HG03558 (cell line): Measurements from ENCODE around the gene BMPR1B.
"Not testable (repeated sequence)": the region's sequence is repeated elsewhere in the genome, so short reads cannot be mapped to it uniquely, and the experiment has no call there.

Source experiments
- ATAC-seq: cut with Tn5 transposase; IDR thresholded peaks from one replicate; pipeline ENCODE4 v1.9.1; 2021; ENCODE audit warnings: moderate number of reproducible peaks; ENCODE audit not compliant: unreplicated experiment; ENCODE audit errors: extremely low read depth

BMPR1B gene

DNA sequence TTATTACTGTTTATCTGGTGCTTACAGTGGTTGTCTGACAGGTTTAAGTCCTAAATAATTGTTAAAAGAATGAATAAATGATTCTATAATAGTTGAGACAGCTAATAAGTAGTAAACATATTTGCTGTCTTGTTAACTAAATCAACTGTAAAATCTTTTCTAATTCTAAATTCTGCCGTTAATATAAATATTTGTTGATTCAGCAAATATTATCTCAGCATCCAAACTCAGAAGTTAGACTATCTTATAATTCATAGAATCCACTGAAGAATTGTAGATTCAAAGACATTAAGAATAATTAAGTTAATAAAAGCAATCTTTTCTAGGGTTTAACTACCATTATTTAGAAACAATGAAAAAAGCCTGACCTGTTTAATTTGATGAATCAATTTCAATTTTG lies 256.3 kb downstream of the BMPR1B start:
- no peak for ATAC-seq

GRCh38 chr4:95017305-95018064 lies 259.7 kb downstream of the BMPR1B start:
- ATAC-seq = no peak

DNA sequence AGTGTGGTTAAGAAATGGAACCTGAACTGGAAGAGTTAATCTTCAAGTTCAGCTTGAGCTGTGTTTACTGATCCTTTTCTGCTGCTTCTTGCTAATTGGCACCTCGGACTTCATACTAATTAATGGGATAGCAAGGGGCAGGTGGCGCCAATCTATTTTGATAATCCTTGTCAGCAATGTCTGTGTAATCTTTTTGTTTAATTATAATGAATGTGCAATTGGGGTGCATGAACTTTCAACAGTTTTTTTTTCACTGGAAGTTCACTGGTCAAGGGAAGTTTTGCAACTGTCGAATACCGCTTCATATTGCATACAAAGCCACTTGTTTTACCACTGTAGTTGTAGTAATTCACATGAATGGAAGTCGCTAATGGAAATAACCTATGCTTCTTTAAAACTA lies 261.0 kb downstream of the BMPR1B start:
- no peak for ATAC-seq

DNA sequence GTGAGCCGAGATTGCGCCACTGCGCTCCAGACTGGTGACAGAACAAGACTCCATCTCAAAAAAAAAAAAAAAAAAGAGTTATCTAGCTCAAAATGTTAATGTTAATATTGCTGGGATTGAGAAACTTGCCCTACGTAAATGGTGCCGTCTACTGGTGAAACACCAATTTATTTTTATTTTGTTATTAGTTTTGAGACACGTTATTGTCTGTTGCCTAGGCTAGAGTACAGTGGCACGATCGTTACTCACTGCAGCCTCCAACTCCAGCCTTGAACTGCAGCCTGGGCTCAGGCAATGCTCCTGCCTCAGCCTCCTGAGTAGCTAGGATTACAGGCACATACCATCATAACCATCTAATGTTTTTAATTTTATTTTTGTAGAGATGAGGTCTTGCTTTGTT lies 262.8 kb downstream of the BMPR1B start:
- ATAC-seq = no peak

DNA sequence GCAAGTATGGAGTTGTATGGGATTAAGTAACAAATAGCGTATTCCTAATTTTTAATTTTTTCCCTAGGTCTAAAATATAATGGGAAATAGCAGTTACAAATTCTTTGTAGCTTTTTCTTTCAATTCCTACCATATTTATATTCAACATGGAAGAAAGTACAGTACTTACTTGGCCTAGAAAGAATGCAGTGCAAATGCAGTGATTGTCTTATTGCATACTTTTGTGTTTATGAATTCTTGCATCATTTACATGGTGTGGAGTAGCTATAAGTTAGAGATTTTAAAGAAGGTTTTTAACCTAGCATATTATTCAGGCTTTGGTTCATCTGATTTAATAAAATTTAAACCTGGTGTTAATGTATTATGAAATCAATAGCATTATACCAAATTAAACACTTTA lies 263.3 kb downstream of the BMPR1B start:
- ATAC-seq = no peak

GRCh38 chr4:95023110-95023509 lies 265.4 kb downstream of the BMPR1B start:
- ATAC-seq = no peak

DNA sequence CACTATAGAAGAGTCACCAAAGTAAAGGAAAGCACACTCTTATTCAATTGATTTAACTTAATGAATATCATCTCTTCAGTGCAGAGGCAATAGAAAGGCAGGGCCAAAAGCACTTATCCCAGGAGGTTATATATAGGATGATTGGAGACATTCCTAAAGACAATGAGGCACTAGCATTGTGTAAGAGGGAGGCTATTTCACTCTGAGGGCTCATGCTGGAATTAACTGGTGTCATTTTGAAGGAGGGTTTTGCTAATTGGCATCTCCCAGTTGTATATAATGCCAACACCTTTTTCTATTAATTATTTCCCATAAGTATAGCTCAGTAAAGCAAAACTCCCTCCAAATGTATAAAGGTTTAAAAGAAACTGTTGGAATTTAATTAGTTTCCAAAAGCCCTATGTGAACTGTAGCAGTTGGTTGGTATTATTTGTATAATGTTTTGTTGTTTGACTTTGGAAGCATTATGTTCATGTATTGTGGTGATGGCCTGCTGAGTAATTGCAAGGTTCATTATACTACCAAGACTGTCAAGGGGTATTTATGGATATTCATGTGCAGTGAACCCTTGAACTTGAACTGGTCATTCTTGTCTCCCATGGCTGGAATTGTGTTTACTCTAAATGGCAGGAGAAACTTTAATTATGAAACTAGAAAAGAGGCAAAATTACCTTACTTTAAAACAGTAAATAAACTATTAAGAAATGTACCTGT lies 270.3 kb downstream of the BMPR1B start:
- ATAC-seq = no peak

- ATAC-seq = no peak
These were observed 281.0 kb downstream of the BMPR1B start for GRCh38 chr4:95038791-95039190.

DNA sequence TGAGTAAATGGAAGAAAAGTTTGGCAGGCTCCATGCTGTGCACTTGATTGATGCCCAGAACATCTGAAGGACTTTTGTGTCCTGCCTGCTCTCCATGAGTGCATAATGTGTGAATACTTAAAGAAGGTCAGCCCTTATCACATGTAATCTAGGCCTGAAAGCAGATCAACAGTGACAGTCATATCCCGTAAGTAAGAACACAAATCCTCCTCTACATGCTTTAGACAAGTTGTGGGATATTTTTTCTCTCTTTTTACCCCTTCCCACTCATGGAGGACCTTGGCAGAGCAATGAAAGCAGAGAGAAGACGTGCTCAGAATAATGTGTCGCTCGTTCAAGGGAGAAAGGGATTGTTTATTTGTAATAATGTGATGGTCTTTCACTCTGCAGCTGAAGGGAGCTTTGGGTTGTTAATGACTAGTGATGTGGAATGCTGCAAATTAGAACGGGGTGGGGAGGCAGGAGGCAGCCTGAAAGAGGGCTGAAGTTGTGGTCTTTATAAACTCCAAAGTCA lies 286.6 kb downstream of the BMPR1B start:
- ATAC-seq = no peak

GRCh38 chr4:95045429-95045828 lies 287.7 kb downstream of the BMPR1B start:
- ATAC-seq = no peak

GRCh38 chr4:95048296-95048695 lies 290.5 kb downstream of the BMPR1B start:
- ATAC-seq = no peak

- no peak for ATAC-seq
These were observed 291.9 kb downstream of the BMPR1B start for GRCh38 chr4:95049551-95050233.

DNA sequence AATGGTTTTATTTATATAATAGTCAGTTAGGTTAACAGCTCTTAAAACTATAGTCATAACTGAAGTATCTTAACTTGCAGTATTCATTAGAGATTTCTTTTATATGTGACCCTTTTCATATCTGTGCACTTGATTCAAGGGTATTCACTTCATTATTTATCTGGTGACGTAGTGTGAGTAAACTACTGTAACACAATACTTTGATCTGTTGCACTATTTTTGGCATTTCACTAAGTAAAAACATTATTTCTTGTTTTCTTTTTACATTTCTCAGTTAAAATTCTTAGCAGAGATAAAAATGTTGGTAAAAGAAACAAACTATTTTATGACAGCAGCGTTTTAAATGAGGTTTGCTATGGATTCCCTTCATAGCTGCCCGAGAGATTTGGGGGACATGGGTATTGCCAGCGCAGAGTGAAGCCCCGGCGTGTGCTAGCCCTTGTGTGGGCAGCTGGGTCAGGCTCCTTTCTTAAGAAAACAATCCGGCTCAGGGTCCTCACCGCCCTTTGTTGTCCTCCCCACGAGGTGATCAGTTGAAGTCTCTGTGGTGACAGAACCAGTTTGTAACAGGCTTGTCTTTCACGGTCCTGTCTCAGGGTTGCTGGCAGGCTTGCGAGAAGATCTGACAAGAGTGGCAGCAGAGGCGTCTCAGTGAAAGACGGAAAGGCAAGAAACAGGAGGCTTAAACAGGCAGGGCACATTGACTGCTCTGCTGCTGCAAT lies 293.4 kb downstream of the BMPR1B start:
- ATAC-seq = no peak

DNA sequence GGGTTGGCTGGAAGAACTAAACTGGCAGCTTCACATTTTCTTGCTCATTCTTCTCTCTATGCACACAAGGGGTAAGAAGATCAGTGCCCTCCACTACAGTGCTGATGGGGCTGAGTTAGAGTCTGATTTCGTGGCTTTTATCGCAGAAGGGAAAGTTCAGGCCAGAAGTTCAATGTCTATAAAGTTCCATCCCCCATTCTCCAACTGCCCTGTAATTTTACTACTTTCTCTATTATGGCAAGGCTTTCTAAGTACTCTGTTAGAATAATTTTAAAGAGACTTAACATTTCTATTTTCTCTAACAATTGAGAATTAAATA lies 293.9 kb downstream of the BMPR1B start:
- no peak for ATAC-seq

DNA sequence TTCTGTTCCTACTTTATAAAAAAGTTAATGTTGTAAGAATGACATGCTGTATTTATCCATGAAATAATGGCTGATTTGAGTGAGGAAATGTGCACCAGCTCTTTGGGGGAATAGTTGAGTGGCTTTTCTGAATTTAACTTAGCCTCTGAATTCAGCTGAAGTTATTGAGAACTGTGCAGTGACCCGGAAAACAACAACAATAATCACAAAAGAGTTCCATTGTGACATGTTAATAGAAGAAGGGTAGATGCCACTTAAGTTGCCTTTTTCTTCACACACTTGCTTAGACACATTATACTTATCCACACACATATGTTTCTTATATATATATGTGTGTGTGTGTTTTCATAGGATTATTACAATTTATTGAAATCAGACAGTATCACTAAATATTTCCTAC lies 301.2 kb downstream of the BMPR1B start:
- ATAC-seq = no peak

DNA sequence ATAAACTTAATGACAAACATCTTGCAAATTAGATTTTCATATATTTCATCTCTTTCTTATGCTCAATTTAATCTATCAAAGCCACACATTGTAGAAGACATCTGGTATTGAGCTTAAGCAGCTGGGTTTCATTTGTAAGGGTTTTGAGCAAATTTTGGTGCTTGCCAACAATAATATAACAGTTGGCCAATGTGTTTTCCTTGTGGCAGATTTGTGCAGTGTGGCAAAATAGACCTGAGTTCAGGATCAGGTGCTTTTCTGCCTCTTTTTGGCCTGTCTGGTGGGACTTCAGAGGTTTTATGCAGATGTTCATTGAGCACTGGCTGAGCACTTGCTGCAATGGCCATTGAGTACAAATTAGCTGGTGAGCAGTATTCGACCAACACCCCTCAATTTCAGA lies 301.9 kb downstream of the BMPR1B start:
- no peak for ATAC-seq

- no peak for ATAC-seq
These were observed 303.5 kb downstream of the BMPR1B start for GRCh38 chr4:95061220-95061619.

DNA sequence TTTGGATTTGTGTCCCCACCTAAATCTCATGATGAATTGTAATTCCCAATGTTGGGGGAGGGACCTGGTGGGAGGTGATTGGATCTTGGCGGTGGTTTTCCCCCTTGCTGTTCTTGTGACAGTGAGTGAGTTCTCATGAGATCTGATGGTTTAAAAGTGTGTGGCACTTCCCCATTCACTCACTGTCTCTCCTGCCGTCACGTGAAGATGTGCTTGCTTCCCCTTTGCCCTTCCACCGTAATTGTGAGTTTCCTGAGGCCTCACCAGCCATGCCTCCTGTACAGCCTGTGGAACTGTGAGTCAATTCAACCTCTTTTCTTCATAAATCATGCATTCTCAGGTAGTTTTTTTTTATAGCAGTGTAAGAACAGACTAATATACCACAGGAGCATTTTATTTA lies 304.0 kb downstream of the BMPR1B start:
- ATAC-seq = not testable (repeated sequence)

DNA sequence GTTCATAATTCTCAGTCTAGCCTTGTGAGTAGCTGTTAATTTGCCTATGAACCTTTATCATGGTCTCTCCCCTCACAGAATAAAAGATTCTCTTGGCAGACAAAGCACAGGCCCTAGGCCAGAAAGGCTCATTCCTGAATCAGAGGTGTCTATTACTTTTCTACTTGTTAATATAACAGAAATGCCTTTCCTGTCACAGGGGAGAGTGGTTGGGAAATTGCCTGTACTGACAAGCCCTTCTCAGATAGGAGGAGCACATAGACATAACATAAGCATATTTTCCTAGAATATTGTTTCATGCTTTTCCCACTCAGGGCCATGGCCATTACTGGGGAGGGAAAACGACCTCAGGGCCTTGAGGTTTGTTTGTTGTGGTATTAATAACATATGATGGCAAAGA lies 308.3 kb downstream of the BMPR1B start:
- ATAC-seq = no peak

DNA sequence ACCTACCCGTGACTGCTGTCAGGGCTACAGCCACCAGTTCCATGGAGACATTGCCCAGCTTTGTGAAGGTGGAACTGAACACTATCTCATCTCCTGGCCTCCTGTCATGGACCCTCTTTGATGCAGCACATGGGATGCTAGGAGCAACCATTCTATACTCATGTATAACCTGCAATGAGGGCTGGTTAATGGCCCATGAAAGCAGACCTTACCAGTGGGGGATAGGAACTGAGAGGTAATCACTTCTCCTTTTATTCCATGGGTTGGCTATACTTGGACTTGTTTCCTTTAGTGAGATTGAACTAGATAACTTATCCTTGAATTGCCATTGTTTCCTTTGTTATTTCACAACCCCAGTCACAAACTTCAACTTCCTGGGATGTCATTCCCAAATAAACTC lies 310.6 kb downstream of the BMPR1B start:
- no peak for ATAC-seq
